Liver (tissue), 9 donors: ENCODE results near the gene TRIM72. TPM values are rescaled to one million over a fixed set of nuclear protein-coding genes. Genes with fewer than 3 reads are reported as not detected.

Experiments used
- DNase-seq: peaks from one replicate; pipeline ENCODE4 v3.0.0-alpha.2; 2017; ENCODE audit warnings: low spot score
- H3K27ac ChIP-seq, 2 donors: one replicate each; pipeline ENCODE4 v1.7.0; 2013; ENCODE audit warnings: inconsistent platforms in 2 of 2, low read length in 2 of 2, control low read depth in 1 of 2, low read depth in 1 of 2, mild to moderate bottlenecking in 1 of 2
- H3K27me3 ChIP-seq, 4 donors: one replicate each; pipeline versions ENCODE4 v1.6.1 to v1.7.0; 2013; ENCODE audit warnings: low read length in 3 of 4, inconsistent platforms in 1 of 4, mild to moderate bottlenecking in 1 of 4, moderate library complexity in 1 of 4; ENCODE audit not compliant: control insufficient read depth in 4 of 4, insufficient read depth in 4 of 4
- H3K36me3 ChIP-seq, 4 donors: one replicate each; pipeline versions ENCODE4 v1.6.1 to v1.7.0; 2013; ENCODE audit warnings: low read length in 3 of 4, mild to moderate bottlenecking in 3 of 4, low read depth in 1 of 4, moderate library complexity in 1 of 4; ENCODE audit not compliant: control insufficient read depth in 4 of 4, insufficient read depth in 3 of 4
- H3K4me1 ChIP-seq, 4 donors: one replicate each; pipeline versions ENCODE4 v1.6.1 to v1.7.0; 2013; ENCODE audit warnings: low read length in 3 of 4, mild to moderate bottlenecking in 3 of 4, moderate library complexity in 1 of 4; ENCODE audit not compliant: control insufficient read depth in 4 of 4, insufficient read depth in 4 of 4
- H3K4me3 ChIP-seq, 3 donors: one replicate each; pipeline versions ENCODE4 v1.6.1 to v1.7.0; 2013; ENCODE audit warnings: low read length in 3 of 3, control low read depth in 1 of 3, low read depth in 1 of 3, mild to moderate bottlenecking in 1 of 3
- H3K9ac ChIP-seq, 2 donors: one replicate each; pipeline ENCODE4 v1.7.0; 2013; ENCODE audit warnings: low read length in 2 of 2, mild to moderate bottlenecking in 2 of 2, moderate library complexity in 2 of 2, control low read depth in 1 of 2, low read depth in 1 of 2
- H3K9me3 ChIP-seq, 4 donors: one replicate each; pipeline versions ENCODE4 v1.6.1 to v1.7.0; 2013; ENCODE audit warnings: low read length in 3 of 4; ENCODE audit not compliant: control insufficient read depth in 4 of 4
- ATF3 ChIP-seq: IDR thresholded peaks from 2 replicates; pipeline ENCODE4 v1.6.1; 2016; ENCODE audit warnings: antibody characterized with exemption
- CTCF ChIP-seq: fragments of 150-350 bp; IDR thresholded peaks from 2 replicates; pipeline ENCODE4 v1.5.1; 2017; ENCODE audit warnings: improper control_type of control experiment, low read depth, low read length; ENCODE audit not compliant: missing input control
- EGR1 ChIP-seq, 2 donors: IDR thresholded peaks; 2 replicates each; pipeline ENCODE4 v1.6.1; 2016 to 2018; ENCODE audit warnings: antibody characterized with exemption in 2 of 2, low read depth in 2 of 2
- FOXA1 ChIP-seq: IDR thresholded peaks from 2 replicates; pipeline ENCODE4 v1.6.1; 2016; ENCODE audit warnings: antibody characterized with exemption
- FOXA2 ChIP-seq: IDR thresholded peaks from 2 replicates; pipeline ENCODE4 v1.6.1; 2016; ENCODE audit warnings: antibody characterized with exemption
- GABPA ChIP-seq, 2 donors: IDR thresholded peaks in 1 of 2; conservative IDR thresholded peaks in 1 of 2; 2 replicates each; pipeline ENCODE4 v1.6.1; 2016; ENCODE audit warnings: antibody characterized with exemption in 2 of 2, mild to moderate bottlenecking in 1 of 2, moderate library complexity in 1 of 2
- HNF4A ChIP-seq, 2 donors: conservative IDR thresholded peaks; 2 replicates each; pipeline ENCODE4 v1.6.1; 2016; ENCODE audit warnings: antibody characterized with exemption in 2 of 2, mild to moderate bottlenecking in 2 of 2
- HNF4G ChIP-seq: IDR thresholded peaks from 2 replicates; pipeline ENCODE4 v1.6.1; 2016; ENCODE audit warnings: antibody characterized with exemption
- MAX ChIP-seq: IDR thresholded peaks from 2 replicates; pipeline ENCODE4 v1.6.1; 2016; ENCODE audit warnings: antibody characterized with exemption
- NR2F2 ChIP-seq: IDR thresholded peaks from 2 replicates; pipeline ENCODE4 v1.6.1; 2016; ENCODE audit warnings: antibody characterized with exemption
- RAD21 ChIP-seq, 2 donors: IDR thresholded peaks; 2 replicates each; pipeline ENCODE4 v1.6.1; 2016; ENCODE audit warnings: antibody characterized with exemption in 2 of 2, mild to moderate bottlenecking in 2 of 2
- REST ChIP-seq: IDR thresholded peaks from 2 replicates; pipeline ENCODE4 v1.6.1; 2016; ENCODE audit warnings: antibody characterized with exemption, mild to moderate bottlenecking
- YY1 ChIP-seq: IDR thresholded peaks from 2 replicates; pipeline ENCODE4 v1.6.1; 2016; ENCODE audit warnings: antibody characterized with exemption, mild to moderate bottlenecking
- ZBTB33 ChIP-seq: IDR thresholded peaks from 2 replicates; pipeline ENCODE4 v1.6.1; 2016; ENCODE audit warnings: antibody characterized with exemption
- WGBS: extraction: QIAGEN DNeasy Blood & Tissue Kit; methylation state at CpG from one replicate; pipeline ENCODE4 v1.1.7; 2013; 5-methylcytosine and 5-hydroxymethylcytosine counted together
- polyA plus RNA-seq, 2 donors: library from polyadenylated mRNA; stranded (reverse) in 1 of 2; unstranded in 1 of 2; fragments of 200-250 nt in 1 of 2; fragments of >200 nt in 1 of 2; fragmentation: Nextera tagmentation in 1 of 2; extraction: Ambion mirVana in 1 of 2; gene quantifications; one replicate each; pipeline versions ENCODE4 v1.2.1 to v1.2.3, GENCODE V29; 2013 to 2015
- total RNA-seq, 2 donors: library from RNA; depleted of rRNA; stranded (reverse); fragments of >200 nt; gene quantifications; one replicate each; pipeline ENCODE4 v1.2.3, GENCODE V29; 2014
- donor health status: healthy.
- donor health status: healthy.
- donor health status: healthy.
- donor health status: healthy.
- donor health status: healthy.

Gene TRIM72
- total and polyA plus RNA-seq, 4 donors: under 0.01 to 0.10 (median 0.02) TPM; not detected in 1

- no peak for TF ChIP-seq HNF4A (conservative IDR thresholded peaks at IDR 0.05)
- TF ChIP-seq FOXA1: no peak
- no peak for TF ChIP-seq EGR1 (IDR thresholded peaks at IDR 0.05; ENCODE audit: low read depth in 2 of 2)
- no peak for TF ChIP-seq FOXA2
- no peak for TF ChIP-seq MAX
- no peak for TF ChIP-seq ZBTB33
- TF ChIP-seq CTCF: no peak
- TF ChIP-seq YY1: no peak
- TF ChIP-seq ATF3: no peak
- no peak for TF ChIP-seq REST
- no peak for TF ChIP-seq HNF4G
- no peak for TF ChIP-seq GABPA (IDR thresholded peaks at IDR 0.05 in 1 of 2, conservative IDR thresholded peaks at IDR 0.05 in 1 of 2)
- TF ChIP-seq NR2F2: no peak
- Histone ChIP-seq H3K4me1 (no peaks in the 10 kb centered on the region), H3K4me3 (no peak overlapping the region), H3K9ac (no peak overlapping the region), H3K27me3 (no peaks in the 10 kb centered on the region), H3K27ac (no peak overlapping the region), H3K36me3 (no peaks in the 10 kb centered on the region), H3K9me3 (no peaks in the 10 kb centered on the region)
- no peak for DNase-seq
- 90% methylated on average over 7 of the region's 7 CpGs for WGBS
These were observed 37.0 kb downstream of the TRIM72 start for GRCh38 chr16:31250782-31251384.

- Histone ChIP-seq H3K4me3 (no peak overlapping the region), H3K27ac (no peak overlapping the region), H3K4me1 (no peaks in the 10 kb centered on the region), H3K36me3 (no peaks in the 10 kb centered on the region), H3K27me3 (no peaks in the 10 kb centered on the region), H3K9me3 (no peaks in the 10 kb centered on the region), H3K9ac (no peak overlapping the region)
- over 99% methylated on average over 5 of the region's 5 CpGs for WGBS
- no peak for DNase-seq
- TF ChIP-seq NR2F2: no peak
- no peak for TF ChIP-seq RAD21 (IDR thresholded peaks at IDR 0.05)
- no peak for TF ChIP-seq EGR1 (IDR thresholded peaks at IDR 0.05; ENCODE audit: low read depth in 2 of 2)
These were observed 37.5 kb downstream of the TRIM72 start for GRCh38 chr16:31251435-31251834.
